B cell (primary cell): ENCODE measurements around the gene PRKN.

ENCODE experiments used
- CTCF ChIP-seq: fragments of 200-600 bp; IDR thresholded peaks from one replicate; pipeline ENCODE4 v1.8.0; 2022; ENCODE audit warnings: antibody characterized with exemption, mild to moderate bottlenecking
- EZH2 ChIP-seq: IDR thresholded peaks from 2 replicates; pipeline ENCODE4 v1.6.1; 2012; ENCODE audit warnings: borderline replicate concordance, low read depth, mild to moderate bottlenecking, moderate library complexity, low read length; ENCODE audit not compliant: insufficient read depth, poor library complexity, severe bottlenecking

- TF ChIP-seq EZH2 (no peak), CTCF (no peak)
These were observed 773.5 kb downstream of the PRKN start for GRCh38 chr6:161954077-161954476.
